SK-N-SH (cell line): ENCODE data around the gene XCL1. TPM values are rescaled to one million over a fixed set of nuclear protein-coding genes. Genes with fewer than 3 reads are reported as not detected.

ENCODE experiments used
- CTCF ChIA-PET: fragments of 300-600, 350-600 bp; formaldehyde crosslinking; extraction: SDS; loops from one replicate; lab custom pipeline; 2021; lab: Yijun Ruan, JAX
- POLR2A ChIA-PET: fragments of 350-600 bp; sonication (Branson Sonifier 250); formaldehyde crosslinking; extraction: SDS; loops from one replicate; lab custom pipeline; 2020; ENCODE audit warnings: antibody characterized with exemption, inconsistent platforms; lab: Yijun Ruan, JAX
- DNase-seq: peaks from one replicate; pipeline ENCODE4 v3.0.0; 2012
- H2AFZ ChIP-seq: fragments of 200-600 bp; sonication (generic); 2 replicates; pipeline ENCODE4 v1.8.1; 2016; ENCODE audit warnings: antibody characterized with exemption, mild to moderate bottlenecking, low read depth
- H3F3A ChIP-seq: fragments of 200-600 bp; sonication (generic); replicated peaks from 2 replicates; pipeline ENCODE3; 2016; ENCODE audit warnings: antibody characterized with exemption, mild to moderate bottlenecking; ENCODE audit not compliant: insufficient read depth
- H3K27ac ChIP-seq, 2 experiments: fragments of 200-500 bp in 1 of 2; fragments of 200-600 bp in 1 of 2; sonication (Bioruptor generic) in 1 of 2; sonication (generic), shearing (Covaris generic) in 1 of 2; 2 replicates each; pipeline versions ENCODE4 v1.5.1 to v1.6.1; 2014 to 2016; ENCODE audit warnings: low read depth in 2 of 2, inconsistent platforms in 1 of 2, low read length in 1 of 2, mild to moderate bottlenecking in 1 of 2, mixed read lengths in 1 of 2
- H3K27me3 ChIP-seq: fragments of 200-600 bp; sonication (generic), shearing (Covaris generic); 2 replicates; pipeline ENCODE4 v1.6.1; 2016; ENCODE audit warnings: mixed run types; ENCODE audit not compliant: insufficient read depth
- H3K36me3 ChIP-seq, 2 experiments: fragments of 200-500 bp in 1 of 2; fragments of 200-600 bp in 1 of 2; sonication (Bioruptor generic) in 1 of 2; sonication (generic) in 1 of 2; replicated peaks in 1 of 2; 2 replicates each; pipeline versions ENCODE3 to v1.5.1; 2014 to 2016; ENCODE audit warnings: low read length in 1 of 2, mild to moderate bottlenecking in 1 of 2; ENCODE audit not compliant: insufficient read depth in 2 of 2, control insufficient read depth in 1 of 2
- H3K4me1 ChIP-seq, 2 experiments: fragments of 200-500 bp in 1 of 2; fragments of 200-600 bp in 1 of 2; sonication (Bioruptor generic) in 1 of 2; sonication (generic), shearing (Covaris generic) in 1 of 2; 2 replicates each; pipeline versions ENCODE4 v1.5.1 to v1.6.1; 2014 to 2016; ENCODE audit warnings: low read depth in 1 of 2, low read length in 1 of 2, mixed run types in 1 of 2; ENCODE audit not compliant: insufficient read depth in 2 of 2, control insufficient read depth in 1 of 2
- H3K4me2 ChIP-seq: fragments of 200-600 bp; sonication (generic), shearing (Covaris generic); 2 replicates; pipeline ENCODE4 v1.6.1; 2017; ENCODE audit warnings: mixed run types
- H3K4me3 ChIP-seq, 2 experiments: fragments of 200-500 bp in 1 of 2; fragments of 200-600 bp in 1 of 2; sonication (Bioruptor generic) in 1 of 2; sonication (generic), shearing (Covaris generic) in 1 of 2; 2 replicates each; pipeline versions ENCODE4 v1.5.1 to v1.8.1; 2014 to 2016; ENCODE audit warnings: low read depth in 2 of 2, inconsistent platforms in 1 of 2, low read length in 1 of 2, mild to moderate bottlenecking in 1 of 2, mixed read lengths in 1 of 2, moderate library complexity in 1 of 2
- H3K79me2 ChIP-seq: fragments of 200-600 bp; sonication (generic); 2 replicates; pipeline ENCODE4 v1.8.1; 2017; ENCODE audit warnings: mild to moderate bottlenecking; ENCODE audit not compliant: insufficient read depth
- H3K9ac ChIP-seq: fragments of 200-600 bp; sonication (generic); 2 replicates; pipeline ENCODE4 v1.6.1; 2017; ENCODE audit warnings: mixed run types
- H3K9me2 ChIP-seq: fragments of 200-600 bp; sonication (generic); 2 replicates; pipeline ENCODE4 v1.6.1; 2017; ENCODE audit warnings: mixed run types
- H3K9me3 ChIP-seq: fragments of 200-600 bp; sonication (generic); 2 replicates; pipeline ENCODE4 v1.6.1; 2017; ENCODE audit warnings: mixed run types, mild to moderate bottlenecking, moderate library complexity
- H4K20me1 ChIP-seq: fragments of 200-600 bp; sonication (generic); 2 replicates; pipeline ENCODE4 v1.6.1; 2017; ENCODE audit warnings: mild to moderate bottlenecking, mixed run types; ENCODE audit not compliant: insufficient read depth
- FOXM1 ChIP-seq: IDR thresholded peaks from 2 replicates; pipeline ENCODE4 v1.4.0; 2012; ENCODE audit warnings: low read depth, mild to moderate bottlenecking
- GABPA ChIP-seq: IDR thresholded peaks from 2 replicates; pipeline ENCODE4 v1.4.0; 2012; ENCODE audit warnings: low read depth, mild to moderate bottlenecking
- IRF3 ChIP-seq: fragments of 150-350 bp; IDR thresholded peaks from 2 replicates; pipeline ENCODE4 v1.6.1; 2016; ENCODE audit warnings: mild to moderate bottlenecking, low read depth, low read length
- NRF1 ChIP-seq: IDR thresholded peaks from 2 replicates; pipeline ENCODE4 v1.6.1; 2012; ENCODE audit warnings: low read depth, mild to moderate bottlenecking, low read length
- POLR2AphosphoS5 ChIP-seq: IDR thresholded peaks from 2 replicates; pipeline ENCODE4 v1.6.1; 2012; ENCODE audit warnings: low read depth, low read length
- REST ChIP-seq: IDR thresholded peaks from 2 replicates; pipeline ENCODE4 v1.6.1; 2012; ENCODE audit warnings: mild to moderate bottlenecking, low read depth, low read length, moderate library complexity
- RXRA ChIP-seq: IDR thresholded peaks from 2 replicates; pipeline ENCODE4 v1.4.0; 2012; ENCODE audit warnings: low read depth, mild to moderate bottlenecking, borderline replicate concordance
- TEAD4 ChIP-seq: IDR thresholded peaks from 2 replicates; pipeline ENCODE4 v1.4.0; 2012; ENCODE audit warnings: mild to moderate bottlenecking, borderline replicate concordance; ENCODE audit not compliant: insufficient read depth
- polyA plus RNA-seq, 3 experiments: library from polyadenylated mRNA; depleted of rRNA; stranded (reverse); fragments of >200 nt; gene quantifications; 2 replicates each; pipeline ENCODE4 v1.2.3, GENCODE V29; 2012

Gene XCL1
- polyA plus RNA-seq, 1 of the 3 experiments (the other 2 are of a cell fraction), result not detected

- H3K27me3 ChIP-seq, result no peaks in the 10 kb centered on the region
- no peaks in the 10 kb centered on the region for H3K79me2 ChIP-seq
- peak overlapping the region in 1 of 2 experiments; percentile 39; a peak in 2 of 4 replicates for H3K27ac ChIP-seq
- H3K4me1 ChIP-seq, result no peaks in the 10 kb centered on the region; a peak in 1 of 4 replicates
- H4K20me1 ChIP-seq, result no peaks in the 10 kb centered on the region
- no peak overlapping the region for H3K4me2 ChIP-seq
- DNase-seq, result no peak
- no peaks in the 10 kb centered on the region for H3K9me3 ChIP-seq
- no peak overlapping the region for H3K9ac ChIP-seq
- no peaks in the 10 kb centered on the region for H3F3A ChIP-seq
- POLR2A ChIA-PET, result no interaction called here
- H3K9me2 ChIP-seq, result no peaks in the 10 kb centered on the region
- CTCF ChIA-PET, result interaction anchor here (1.1 kb wide), 1 partner anchor 117 kb away, joined by 3 read pairs; no protein-coding TSS in a partner anchor
- H2AFZ ChIP-seq, result no peak overlapping the region
- H3K4me3 ChIP-seq, result no peak overlapping the region
- TF ChIP-seq TEAD4, result no peak
- no peaks in the 10 kb centered on the region for H3K36me3 ChIP-seq
Measured at GRCh38 chr1:168556647-168557046, 19.8 kb upstream of the XCL1 start.

- no peak for DNase-seq
- Histone ChIP-seq H3K9me3 (no peaks in the 10 kb centered on the region), H3K4me1 (no peaks in the 10 kb centered on the region; a peak in 1 of 4 replicates), H2AFZ (no peak overlapping the region), H3F3A (no peaks in the 10 kb centered on the region), H3K9ac (no peak overlapping the region), H3K27me3 (no peaks in the 10 kb centered on the region), H3K27ac (no peak overlapping the region), H3K9me2 (no peaks in the 10 kb centered on the region), H3K4me3 (no peak overlapping the region), H3K4me2 (no peak overlapping the region), H3K79me2 (no peaks in the 10 kb centered on the region), H4K20me1 (no peaks in the 10 kb centered on the region), H3K36me3 (no peaks in the 10 kb centered on the region)
- POLR2A ChIA-PET, result no interaction called here
- CTCF ChIA-PET, result interaction anchor here (0.9 kb wide), 1 partner anchor 22 kb away, joined by 3 read pairs; no protein-coding TSS in a partner anchor
- TF ChIP-seq FOXM1 (no peak), IRF3 (no peak), GABPA (no peak), REST (no peak), NRF1 (no peak), POLR2AphosphoS5 (no peak), RXRA (no peak)
Measured at GRCh38 chr1:168560370-168560769, 16.0 kb upstream of the XCL1 start.
